Suprapubic skin (tissue), 4 donors: ENCODE results near the gene CDC7. TPM values are rescaled to one million over a fixed set of nuclear protein-coding genes. Genes with fewer than 3 reads are reported as not detected.
A peak's percentile ranks its signal among the peaks of the same experiment; 100 is the strongest.

ENCODE experiments used
- DNase-seq, 2 donors: peaks; one replicate each; pipeline ENCODE4 v3.0.0-alpha.2; 2019; ENCODE audit warnings: low spot score in 2 of 2
- H3K27ac ChIP-seq: fragments of 200-600 bp; sonication (generic); one replicate; pipeline ENCODE4 v1.5.1; 2019
- H3K27me3 ChIP-seq: fragments of 200-600 bp; sonication (generic); one replicate; pipeline ENCODE4 v1.5.1; 2019
- H3K36me3 ChIP-seq: fragments of 200-600 bp; sonication (generic); one replicate; pipeline ENCODE4 v1.5.1; 2019
- H3K4me1 ChIP-seq: fragments of 200-600 bp; sonication (generic); one replicate; pipeline ENCODE4 v1.5.1; 2019
- H3K4me3 ChIP-seq: fragments of 200-600 bp; sonication (generic); one replicate; pipeline ENCODE4 v1.5.1; 2019; ENCODE audit warnings: mild to moderate bottlenecking
- H3K9me3 ChIP-seq: fragments of 200-600 bp; sonication (generic); one replicate; pipeline ENCODE4 v1.5.1; 2019
- CTCF ChIP-seq, 2 donors: fragments of 200-600 bp in 1 of 2; fragments of 450-650 bp in 1 of 2; sonication (generic) in 1 of 2; IDR thresholded peaks; one replicate each; pipeline ENCODE4 v1.5.1; 2016 to 2019; ENCODE audit warnings: antibody characterized with exemption in 2 of 2, mild to moderate bottlenecking in 1 of 2, moderate library complexity in 1 of 2
- EP300 ChIP-seq: sonication (generic); formaldehyde crosslinking; IDR thresholded peaks from one replicate; pipeline ENCODE4 v1.6.1; 2017; ENCODE audit warnings: antibody characterized with exemption
- POLR2A ChIP-seq, 2 donors: fragments of 450-650 bp; IDR thresholded peaks; one replicate each; pipeline ENCODE4 v1.6.1; 2017; ENCODE audit warnings: antibody characterized with exemption in 2 of 2, mild to moderate bottlenecking in 2 of 2, moderate library complexity in 2 of 2
- POLR2AphosphoS5 ChIP-seq, 3 donors: sonication (generic); formaldehyde crosslinking; IDR thresholded peaks; one replicate each; pipeline ENCODE4 v1.6.1; 2017; ENCODE audit warnings: antibody characterized with exemption in 3 of 3
- WGBS: methylation state at CpG from one replicate; pipeline ENCODE4 v1.1.5; 2018; 5-methylcytosine and 5-hydroxymethylcytosine counted together
- total RNA-seq, 4 donors: library from RNA; depleted of rRNA; stranded (reverse); fragments of >200 nt; gene quantifications; one replicate each; pipeline ENCODE4 v1.1.0, GENCODE V29; 2016

CDC7 gene
- total RNA-seq, 4 donors from 2014 or later = 0.47 to 5.4 (median 2.3) TPM

DNA sequence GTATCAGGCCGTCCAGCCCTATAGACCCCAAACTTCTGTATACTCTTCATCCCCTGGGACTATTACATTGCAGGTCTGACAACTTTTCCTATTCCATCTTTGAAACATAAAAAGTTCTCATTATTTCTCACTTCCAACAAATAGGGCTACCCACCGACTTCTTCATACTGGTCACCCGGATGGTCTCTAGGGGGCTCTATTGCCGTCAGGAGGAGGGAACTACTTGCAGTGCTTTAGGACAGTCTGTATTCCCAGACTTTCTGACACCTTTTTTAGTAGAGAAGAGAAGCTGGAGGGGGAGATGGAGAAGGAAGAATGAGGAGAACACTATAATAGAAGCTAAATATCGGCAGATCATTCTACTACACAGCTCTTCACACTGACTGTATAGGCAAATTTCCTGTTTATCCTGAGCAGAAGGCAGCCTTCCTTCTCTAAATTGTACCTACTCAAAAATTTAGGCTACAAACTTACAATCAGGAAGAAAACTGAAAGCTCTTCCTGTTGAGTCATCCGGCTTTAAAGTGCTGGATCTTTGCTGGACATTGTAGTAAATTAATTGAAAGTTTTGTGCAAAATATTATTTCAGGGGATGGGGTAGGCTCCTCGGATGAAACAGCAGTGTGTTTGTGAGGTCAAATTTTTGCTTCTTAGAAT lies 54.6 kb downstream of the CDC7 start:
- TF ChIP-seq EP300 (no peak), CTCF (IDR thresholded peaks at IDR 0.05) (no peak), POLR2A (IDR thresholded peaks at IDR 0.05) (no peak), POLR2AphosphoS5 (IDR thresholded peaks at IDR 0.05) (no peak)
- Histone ChIP-seq H3K27ac (no peak overlapping the region), H3K27me3 (no peaks in the 10 kb centered on the region), H3K4me1 (peaks cover 50% of the 10 kb centered on the region), H3K36me3 (no peaks in the 10 kb centered on the region), H3K4me3 (no peak overlapping the region), H3K9me3 (no peaks in the 10 kb centered on the region)
- 59% methylated on average over 7 of the region's 7 CpGs for WGBS
- DNase-seq = no peak

- no peak for TF ChIP-seq CTCF (IDR thresholded peaks at IDR 0.05)
- TF ChIP-seq EP300 = no peak
- no peak for TF ChIP-seq POLR2A (IDR thresholded peaks at IDR 0.05)
- TF ChIP-seq POLR2AphosphoS5 (IDR thresholded peaks at IDR 0.05) = no peak
- H3K4me1 ChIP-seq = peaks cover 51% of the 10 kb centered on the region
- no peak overlapping the region for H3K27ac ChIP-seq
- H3K4me3 ChIP-seq = no peak overlapping the region
- H3K9me3 ChIP-seq = no peaks in the 10 kb centered on the region
- no peak for DNase-seq
- H3K27me3 ChIP-seq = no peaks in the 10 kb centered on the region
- WGBS = 83% methylated on average over 7 of the region's 7 CpGs
- no peaks in the 10 kb centered on the region for H3K36me3 ChIP-seq
Observed at GRCh38 chr1:91555821-91556531, 55.3 kb downstream of the CDC7 start.

- H3K4me1 ChIP-seq = peaks cover 51% of the 10 kb centered on the region
- no peak for TF ChIP-seq POLR2A (IDR thresholded peaks at IDR 0.05)
- TF ChIP-seq CTCF (IDR thresholded peaks at IDR 0.05) = no peak
- no peak for TF ChIP-seq EP300
- TF ChIP-seq POLR2AphosphoS5 (IDR thresholded peaks at IDR 0.05) = no peak
- no peak for DNase-seq
- no peak overlapping the region for H3K4me3 ChIP-seq
- H3K27me3 ChIP-seq = no peaks in the 10 kb centered on the region
- H3K9me3 ChIP-seq = no peaks in the 10 kb centered on the region
- 82% methylated on average over 2 of the region's 2 CpGs for WGBS
- H3K27ac ChIP-seq = peak overlapping the region; percentile 3
- no peaks in the 10 kb centered on the region for H3K36me3 ChIP-seq
Observed at GRCh38 chr1:91556556-91556955, 55.9 kb downstream of the CDC7 start.

- 51% methylated on average over 4 of the region's 5 CpGs for WGBS
- H3K27me3 ChIP-seq = no peaks in the 10 kb centered on the region
- peak overlapping the region; percentile 3 for H3K27ac ChIP-seq
- H3K9me3 ChIP-seq = no peaks in the 10 kb centered on the region
- peaks cover 51% of the 10 kb centered on the region for H3K4me1 ChIP-seq
- TF ChIP-seq POLR2A (IDR thresholded peaks at IDR 0.05) (no peak), EP300 (no peak), CTCF (IDR thresholded peaks at IDR 0.05) (no peak), POLR2AphosphoS5 (IDR thresholded peaks at IDR 0.05) (no peak)
- no peaks in the 10 kb centered on the region for H3K36me3 ChIP-seq
- no peak for DNase-seq
- no peak overlapping the region for H3K4me3 ChIP-seq
Observed at GRCh38 chr1:91557039-91557690, 56.5 kb downstream of the CDC7 start.

- Histone ChIP-seq H3K27ac (no peak overlapping the region), H3K27me3 (no peaks in the 10 kb centered on the region), H3K4me3 (no peak overlapping the region), H3K36me3 (no peaks in the 10 kb centered on the region), H3K4me1 (peaks cover 47% of the 10 kb centered on the region), H3K9me3 (no peaks in the 10 kb centered on the region)
- 0% methylated on average over 1 of the region's 1 CpG for WGBS
- TF ChIP-seq POLR2AphosphoS5 (IDR thresholded peaks at IDR 0.05) = no peak
- TF ChIP-seq POLR2A (IDR thresholded peaks at IDR 0.05) = no peak
- no peak for TF ChIP-seq EP300
- TF ChIP-seq CTCF (IDR thresholded peaks at IDR 0.05) = no peak
- no peak for DNase-seq
Observed at GRCh38 chr1:91557826-91558225, 57.2 kb downstream of the CDC7 start.
